A549 (cell line): ENCODE measurements around the gene CACNB3. TPM values are rescaled to one million over a fixed set of nuclear protein-coding genes. Genes with fewer than 3 reads are reported as not detected.

Source experiments
- ATAC-seq, 2 experiments: fragments of 200-7000 bp in 1 of 2; fragments of >200 bp in 1 of 2; cut with Nextera tagmentation in 1 of 2; cut with Tn5 transposase in 1 of 2; 3 replicates each; pipeline versions ENCODE4 v1.8.0 to v1.9.1; 2018 to 2020; ENCODE audit warnings: mild to moderate bottlenecking in 1 of 2, moderate library complexity in 1 of 2
- CTCF ChIA-PET: fragments of 300-600 bp; sonication (Branson Sonifier 250); formaldehyde crosslinking; extraction: SDS; loops from one replicate; lab custom pipeline; 2021; ENCODE audit warnings: antibody characterized with exemption, inconsistent platforms; lab: Yijun Ruan, JAX
- POLR2A ChIA-PET: fragments of 350-600 bp; formaldehyde crosslinking; extraction: SDS; loops from one replicate; lab custom pipeline; 2021; ENCODE audit warnings: antibody characterized with exemption, inconsistent platforms; lab: Yijun Ruan, JAX
- DNase-seq, 2 experiments: peaks; one replicate each; pipeline versions ENCODE4 v3.0.0 to v3.0.0-alpha.2; 2011 to 2016; ENCODE audit warnings: low read depth in 1 of 2, low spot score in 1 of 2
- FAIRE-seq: peaks from 2 replicates; lab custom pipeline; 2011; peaks lifted over from hg19 to GRCh38; lab: Jason Lieb, UNC
- H3K27ac ChIP-seq, 2 experiments: fragments of >200 bp; sonication (Bioruptor Twin); formaldehyde crosslinking; 3 replicates each; pipeline ENCODE4 v1.5.1; 2016 to 2017
- H3K4me1 ChIP-seq: fragments of >200 bp; sonication (Bioruptor Twin); formaldehyde crosslinking; 3 replicates; pipeline ENCODE4 v1.6.1; 2016
- H3K4me2 ChIP-seq: fragments of >200 bp; sonication (Bioruptor Twin); formaldehyde crosslinking; 3 replicates; pipeline ENCODE4 v1.6.1; 2016
- H3K4me3 ChIP-seq: fragments of >200 bp; sonication (Bioruptor Twin); formaldehyde crosslinking; 3 replicates; pipeline ENCODE4 v1.5.1; 2016
- H3K9me3 ChIP-seq: fragments of >200 bp; sonication (Bioruptor Twin); formaldehyde crosslinking; 3 replicates; pipeline ENCODE4 v1.6.1; 2016
- CBX2 ChIP-seq: fragments of 200-600 bp; sonication (generic); IDR thresholded peaks from 2 replicates; pipeline ENCODE4 v1.6.1; 2016; ENCODE audit warnings: low read depth, mild to moderate bottlenecking, borderline replicate concordance
- CHD2 ChIP-seq: fragments of 150-350 bp; IDR thresholded peaks from 2 replicates; pipeline ENCODE4 v1.6.1; 2014; ENCODE audit warnings: low read length; ENCODE audit not compliant: partially characterized antibody
- EP300 ChIP-seq, 2 experiments: fragments of >200 bp; sonication (Bioruptor Twin); formaldehyde crosslinking; IDR thresholded peaks; 2 replicates in 1 of 2; 3 replicates in 1 of 2; pipeline ENCODE4 v1.6.1; 2016 to 2017
- HEYL ChIP-seq: fragments of 250-450 bp; sonication (Bioruptor Pico); IDR thresholded peaks from 2 replicates; pipeline ENCODE4 v1.8.0; 2021; ENCODE audit warnings: mild to moderate bottlenecking, moderate library complexity
- HOXB5 ChIP-seq: fragments of 250-450 bp; sonication (Bioruptor Pico); IDR thresholded peaks from 2 replicates; pipeline ENCODE4 v1.5.0; 2020; ENCODE audit warnings: mild to moderate bottlenecking, moderate library complexity
- JUN ChIP-seq, 2 experiments: fragments of >200 bp; sonication (Bioruptor Twin); formaldehyde crosslinking; IDR thresholded peaks; 2 replicates in 1 of 2; 3 replicates in 1 of 2; pipeline ENCODE4 v1.6.1; 2016 to 2017
- NR3C1 ChIP-seq: fragments of >200 bp; sonication (Bioruptor Twin); formaldehyde crosslinking; IDR thresholded peaks from 3 replicates; pipeline ENCODE4 v1.6.1; 2017
- RARB ChIP-seq: fragments of 250-450 bp; sonication (Bioruptor Pico); IDR thresholded peaks from 2 replicates; pipeline ENCODE4 v1.8.0; 2021; ENCODE audit warnings: mild to moderate bottlenecking, moderate library complexity
- RCOR1 ChIP-seq: fragments of 150-350 bp; IDR thresholded peaks from 2 replicates; pipeline ENCODE4 v1.6.1; 2014; ENCODE audit warnings: antibody characterized with exemption, low read length, low read depth
- RFX5 ChIP-seq: fragments of 450-650 bp; IDR thresholded peaks from 2 replicates; pipeline ENCODE4 v1.7.1; 2014; ENCODE audit warnings: antibody characterized with exemption, mild to moderate bottlenecking, moderate library complexity
- SREBF2 ChIP-seq: fragments of 450-650 bp; IDR thresholded peaks from 2 replicates; pipeline ENCODE4 v1.6.1; 2014; ENCODE audit warnings: mild to moderate bottlenecking, moderate library complexity
- TP53 ChIP-seq: fragments of 250-450 bp; sonication (Bioruptor Pico); IDR thresholded peaks from 2 replicates; pipeline ENCODE4 v1.5.0; 2021; ENCODE audit warnings: mild to moderate bottlenecking, moderate library complexity
- ZC3H11A ChIP-seq: fragments of 450-650 bp; IDR thresholded peaks from 2 replicates; pipeline ENCODE4 v1.6.1; 2014; ENCODE audit warnings: antibody characterized with exemption, mild to moderate bottlenecking
- WGBS: methylation state at CpG from one replicate; pipeline ENCODE4 v1.1.6; 2017; ENCODE audit errors: missing lambda C conversion rate; 5-methylcytosine and 5-hydroxymethylcytosine counted together
- polyA plus RNA-seq, 4 experiments: library from polyadenylated mRNA; depleted of rRNA in 3 of 4; stranded (reverse); fragments of >200 nt; fragmentation: RNase III in 1 of 4; extraction: RNeasy Plus Mini Kit Qiagen cat#74134 plus additional on column Dnase treatment in 1 of 4; gene quantifications; 2 replicates in 3 of 4; 3 replicates in 1 of 4; pipeline ENCODE4 v1.2.3, GENCODE V29; 2011 to 2017
- TF ChIP-seq, protein P1 (sequence below): fragments of >200 bp; sonication (Bioruptor Twin); formaldehyde crosslinking; IDR thresholded peaks from 3 replicates; pipeline ENCODE4 v1.5.1; 2016
- TF ChIP-seq, protein P2 (sequence below): fragments of 250-450 bp; sonication (Bioruptor Pico); IDR thresholded peaks from 2 replicates; pipeline ENCODE4 v1.5.0; 2021; ENCODE audit warnings: mild to moderate bottlenecking, moderate library complexity, borderline replicate concordance
- TF ChIP-seq, protein P3 (sequence below): fragments of 150-350 bp; IDR thresholded peaks from 2 replicates; pipeline ENCODE4 v1.6.1; 2014; ENCODE audit warnings: low read depth, mild to moderate bottlenecking, low read length
- TF ChIP-seq, protein P4 (sequence below): IDR thresholded peaks from 2 replicates; pipeline ENCODE4 v1.6.1; 2012
- TF ChIP-seq, protein P5 (sequence below): fragments of 450-650 bp; IDR thresholded peaks from 2 replicates; pipeline ENCODE4 v1.6.1; 2014; ENCODE audit warnings: antibody characterized with exemption

Gene CACNB3
- polyA plus RNA-seq, 2 of the 4 experiments (the other 2 are of a cell fraction), result 12.9 to 23.9 TPM

DNA sequence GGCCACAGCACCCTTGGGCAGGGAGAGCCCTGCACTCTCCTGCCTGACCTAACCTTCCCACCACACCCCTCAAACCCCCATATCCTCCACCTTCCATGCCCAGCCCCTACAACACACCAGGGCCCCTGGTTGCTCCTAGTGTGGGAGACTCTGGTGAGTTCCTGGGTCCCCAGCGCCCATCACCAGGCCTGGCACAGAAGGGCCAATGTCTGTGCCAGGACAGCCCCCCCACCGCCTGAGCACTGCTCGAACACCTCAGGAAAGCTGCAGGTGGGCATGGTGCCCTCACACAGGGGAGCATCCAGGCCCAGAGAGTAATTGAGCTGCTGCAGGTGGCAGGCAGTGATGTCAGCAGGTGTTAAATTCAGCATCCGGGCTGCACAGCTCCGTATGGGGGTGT is 44.6 kb upstream of the CACNB3 start (continued):
- TF ChIP-seq NR3C1 (no peak), RFX5 (no peak)

DNA sequence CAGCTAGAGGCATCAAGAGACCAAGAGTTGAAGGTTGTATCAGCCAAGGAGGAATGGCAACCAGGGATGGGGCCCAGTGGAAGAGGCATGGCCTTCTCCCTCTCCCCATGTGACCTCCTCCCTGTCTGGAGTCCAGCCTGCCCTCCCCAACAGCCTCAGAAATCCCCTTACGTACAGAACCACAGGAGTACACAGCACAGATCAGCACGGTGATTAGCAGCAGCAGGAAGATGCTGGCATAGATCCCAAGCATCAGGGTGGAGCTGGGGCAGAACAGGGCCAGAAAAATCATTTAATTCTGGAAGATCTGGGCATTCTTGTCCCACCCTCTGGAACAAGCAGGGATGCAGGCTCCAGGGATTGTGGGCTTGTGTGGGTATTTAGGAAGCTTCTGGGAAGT is 43.8 kb upstream of the CACNB3 start:
- Histone ChIP-seq H3K9me3 (no peaks in the 10 kb centered on the region), H3K4me2 (no peak overlapping the region), H3K4me1 (no peaks in the 10 kb centered on the region), H3K27ac (no peak overlapping the region), H3K4me3 (no peak overlapping the region)
- DNase-seq (no peak), ATAC-seq (peak in 1 of 2 experiments; percentile 10; a peak in 1 of 6 replicates), FAIRE-seq (no peak)
- ChIA-PET CTCF (interaction anchor here (0.6 to 2.8 kb wide), 6 partner anchors 9 to 214 kb away, joined by 3 to 10 read pairs (median 4); no protein-coding TSS in a partner anchor), POLR2A (no interaction called here)
- WGBS, result 70% methylated on average over 2 of the region's 2 CpGs
- TF ChIP-seq SREBF2 (no peak), HEYL (CRISPR knock-in tag) (no peak), EP300 (IDR thresholded peaks at IDR 0.05) (no peak), CBX2 (no peak), RCOR1 (no peak), TP53 (CRISPR knock-in tag) (no peak), ZC3H11A (no peak)
- TF ChIP-seq, protein P1, sequence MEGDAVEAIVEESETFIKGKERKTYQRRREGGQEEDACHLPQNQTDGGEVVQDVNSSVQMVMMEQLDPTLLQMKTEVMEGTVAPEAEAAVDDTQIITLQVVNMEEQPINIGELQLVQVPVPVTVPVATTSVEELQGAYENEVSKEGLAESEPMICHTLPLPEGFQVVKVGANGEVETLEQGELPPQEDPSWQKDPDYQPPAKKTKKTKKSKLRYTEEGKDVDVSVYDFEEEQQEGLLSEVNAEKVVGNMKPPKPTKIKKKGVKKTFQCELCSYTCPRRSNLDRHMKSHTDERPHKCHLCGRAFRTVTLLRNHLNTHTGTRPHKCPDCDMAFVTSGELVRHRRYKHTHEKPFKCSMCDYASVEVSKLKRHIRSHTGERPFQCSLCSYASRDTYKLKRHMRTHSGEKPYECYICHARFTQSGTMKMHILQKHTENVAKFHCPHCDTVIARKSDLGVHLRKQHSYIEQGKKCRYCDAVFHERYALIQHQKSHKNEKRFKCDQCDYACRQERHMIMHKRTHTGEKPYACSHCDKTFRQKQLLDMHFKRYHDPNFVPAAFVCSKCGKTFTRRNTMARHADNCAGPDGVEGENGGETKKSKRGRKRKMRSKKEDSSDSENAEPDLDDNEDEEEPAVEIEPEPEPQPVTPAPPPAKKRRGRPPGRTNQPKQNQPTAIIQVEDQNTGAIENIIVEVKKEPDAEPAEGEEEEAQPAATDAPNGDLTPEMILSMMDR, result no peak
- TF ChIP-seq, protein P2, sequence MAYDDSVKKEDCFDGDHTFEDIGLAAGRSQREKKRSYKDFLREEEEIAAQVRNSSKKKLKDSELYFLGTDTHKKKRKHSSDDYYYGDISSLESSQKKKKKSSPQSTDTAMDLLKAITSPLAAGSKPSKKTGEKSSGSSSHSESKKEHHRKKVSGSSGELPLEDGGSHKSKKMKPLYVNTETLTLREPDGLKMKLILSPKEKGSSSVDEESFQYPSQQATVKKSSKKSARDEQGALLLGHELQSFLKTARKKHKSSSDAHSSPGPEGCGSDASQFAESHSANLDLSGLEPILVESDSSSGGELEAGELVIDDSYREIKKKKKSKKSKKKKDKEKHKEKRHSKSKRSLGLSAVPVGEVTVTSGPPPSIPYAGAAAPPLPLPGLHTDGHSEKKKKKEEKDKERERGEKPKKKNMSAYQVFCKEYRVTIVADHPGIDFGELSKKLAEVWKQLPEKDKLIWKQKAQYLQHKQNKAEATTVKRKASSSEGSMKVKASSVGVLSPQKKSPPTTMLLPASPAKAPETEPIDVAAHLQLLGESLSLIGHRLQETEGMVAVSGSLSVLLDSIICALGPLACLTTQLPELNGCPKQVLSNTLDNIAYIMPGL (CRISPR knock-in tag), result no peak
- TF ChIP-seq, protein P3, sequence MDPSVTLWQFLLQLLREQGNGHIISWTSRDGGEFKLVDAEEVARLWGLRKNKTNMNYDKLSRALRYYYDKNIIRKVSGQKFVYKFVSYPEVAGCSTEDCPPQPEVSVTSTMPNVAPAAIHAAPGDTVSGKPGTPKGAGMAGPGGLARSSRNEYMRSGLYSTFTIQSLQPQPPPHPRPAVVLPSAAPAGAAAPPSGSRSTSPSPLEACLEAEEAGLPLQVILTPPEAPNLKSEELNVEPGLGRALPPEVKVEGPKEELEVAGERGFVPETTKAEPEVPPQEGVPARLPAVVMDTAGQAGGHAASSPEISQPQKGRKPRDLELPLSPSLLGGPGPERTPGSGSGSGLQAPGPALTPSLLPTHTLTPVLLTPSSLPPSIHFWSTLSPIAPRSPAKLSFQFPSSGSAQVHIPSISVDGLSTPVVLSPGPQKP, result no peak

DNA sequence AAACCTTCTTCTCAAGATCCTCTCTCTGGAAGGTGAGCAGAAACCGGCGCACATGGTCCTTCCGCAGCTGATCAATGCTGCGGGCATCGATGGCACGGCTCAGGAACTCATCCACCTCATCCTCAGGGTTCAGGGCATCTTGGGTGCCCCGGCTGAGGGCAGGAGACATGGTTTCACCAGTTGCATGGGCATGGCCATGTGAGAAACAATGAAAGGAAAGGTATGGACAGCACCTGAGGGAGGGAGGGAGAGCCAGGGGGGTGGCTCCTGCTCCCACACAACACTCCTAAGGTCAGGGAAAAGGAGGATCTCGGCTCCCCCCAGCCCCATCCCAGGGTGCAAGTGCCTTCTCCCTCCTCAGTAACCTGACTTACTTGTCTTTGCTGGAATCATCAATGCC is 43.0 kb upstream of the CACNB3 start:
- CTCF ChIA-PET, result interaction anchor here (0.7 to 2.8 kb wide), 5 partner anchors 8 to 213 kb away, joined by 3 to 10 read pairs (median 6); no protein-coding TSS in a partner anchor
- 93% methylated on average over 8 of the region's 8 CpGs for WGBS
- no peaks in the 10 kb centered on the region for H3K9me3 ChIP-seq
- POLR2A ChIA-PET, result no interaction called here
- DNase-seq, result no peak
- no peak overlapping the region for H3K4me3 ChIP-seq
- no peak for ATAC-seq
- FAIRE-seq, result no peak
- H3K27ac ChIP-seq, result no peak overlapping the region
- H3K4me1 ChIP-seq, result no peaks in the 10 kb centered on the region
- TF ChIP-seq HEYL (CRISPR knock-in tag), result no peak
- TF ChIP-seq JUN (IDR thresholded peaks at IDR 0.05), result no peak
- no peak for TF ChIP-seq HOXB5 (CRISPR knock-in tag)
- TF ChIP-seq, protein P4, sequence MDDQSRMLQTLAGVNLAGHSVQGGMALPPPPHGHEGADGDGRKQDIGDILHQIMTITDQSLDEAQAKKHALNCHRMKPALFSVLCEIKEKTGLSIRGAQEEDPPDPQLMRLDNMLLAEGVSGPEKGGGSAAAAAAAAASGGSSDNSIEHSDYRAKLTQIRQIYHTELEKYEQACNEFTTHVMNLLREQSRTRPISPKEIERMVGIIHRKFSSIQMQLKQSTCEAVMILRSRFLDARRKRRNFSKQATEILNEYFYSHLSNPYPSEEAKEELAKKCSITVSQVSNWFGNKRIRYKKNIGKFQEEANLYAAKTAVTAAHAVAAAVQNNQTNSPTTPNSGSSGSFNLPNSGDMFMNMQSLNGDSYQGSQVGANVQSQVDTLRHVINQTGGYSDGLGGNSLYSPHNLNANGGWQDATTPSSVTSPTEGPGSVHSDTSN, result no peak
- no peak for TF ChIP-seq CBX2
- TF ChIP-seq RARB (CRISPR knock-in tag), result no peak
- TF ChIP-seq ZC3H11A, result no peak
- no peak for TF ChIP-seq CHD2
- TF ChIP-seq NR3C1, result no peak
- TF ChIP-seq, protein P5, sequence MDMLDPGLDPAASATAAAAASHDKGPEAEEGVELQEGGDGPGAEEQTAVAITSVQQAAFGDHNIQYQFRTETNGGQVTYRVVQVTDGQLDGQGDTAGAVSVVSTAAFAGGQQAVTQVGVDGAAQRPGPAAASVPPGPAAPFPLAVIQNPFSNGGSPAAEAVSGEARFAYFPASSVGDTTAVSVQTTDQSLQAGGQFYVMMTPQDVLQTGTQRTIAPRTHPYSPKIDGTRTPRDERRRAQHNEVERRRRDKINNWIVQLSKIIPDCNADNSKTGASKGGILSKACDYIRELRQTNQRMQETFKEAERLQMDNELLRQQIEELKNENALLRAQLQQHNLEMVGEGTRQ, result no peak
- H3K4me2 ChIP-seq, result no peak overlapping the region
